Panc1 (cell line): ENCODE measurements around the gene MARVELD3.
"Not testable (repeated sequence)": the region's sequence is repeated elsewhere in the genome, so short reads cannot be mapped to it uniquely, and the experiment has no call there.

Source experiments
- CTCF ChIP-seq: fragments of 450-650 bp; IDR thresholded peaks from 2 replicates; pipeline ENCODE4 v1.5.1; 2017; ENCODE audit warnings: mild to moderate bottlenecking
- POLR2AphosphoS5 ChIP-seq: IDR thresholded peaks from 2 replicates; pipeline ENCODE4 v1.6.1; 2012; ENCODE audit warnings: mild to moderate bottlenecking, low read depth, low read length, moderate library complexity
- SIN3A ChIP-seq: IDR thresholded peaks from 2 replicates; pipeline ENCODE4 v1.6.1; 2012; ENCODE audit warnings: low read depth, mild to moderate bottlenecking, low read length, moderate library complexity, borderline replicate concordance; ENCODE audit not compliant: insufficient read depth
- TCF7L2 ChIP-seq: IDR thresholded peaks from 2 replicates; pipeline ENCODE4 v1.6.1; 2011; ENCODE audit warnings: mild to moderate bottlenecking, low read depth, low read length, inconsistent platforms
- TF ChIP-seq, protein P1 (sequence below), 2 experiments: IDR thresholded peaks; 2 replicates each; pipeline ENCODE4 v1.6.1; 2011 to 2012; ENCODE audit warnings: low read depth in 2 of 2, control low read depth in 1 of 2, low read length in 1 of 2, mild to moderate bottlenecking in 1 of 2, moderate library complexity in 1 of 2; ENCODE audit not compliant: insufficient read depth in 1 of 2

- not testable (repeated sequence) for TF ChIP-seq CTCF, TCF7L2, POLR2AphosphoS5, SIN3A
- TF ChIP-seq, protein P1, sequence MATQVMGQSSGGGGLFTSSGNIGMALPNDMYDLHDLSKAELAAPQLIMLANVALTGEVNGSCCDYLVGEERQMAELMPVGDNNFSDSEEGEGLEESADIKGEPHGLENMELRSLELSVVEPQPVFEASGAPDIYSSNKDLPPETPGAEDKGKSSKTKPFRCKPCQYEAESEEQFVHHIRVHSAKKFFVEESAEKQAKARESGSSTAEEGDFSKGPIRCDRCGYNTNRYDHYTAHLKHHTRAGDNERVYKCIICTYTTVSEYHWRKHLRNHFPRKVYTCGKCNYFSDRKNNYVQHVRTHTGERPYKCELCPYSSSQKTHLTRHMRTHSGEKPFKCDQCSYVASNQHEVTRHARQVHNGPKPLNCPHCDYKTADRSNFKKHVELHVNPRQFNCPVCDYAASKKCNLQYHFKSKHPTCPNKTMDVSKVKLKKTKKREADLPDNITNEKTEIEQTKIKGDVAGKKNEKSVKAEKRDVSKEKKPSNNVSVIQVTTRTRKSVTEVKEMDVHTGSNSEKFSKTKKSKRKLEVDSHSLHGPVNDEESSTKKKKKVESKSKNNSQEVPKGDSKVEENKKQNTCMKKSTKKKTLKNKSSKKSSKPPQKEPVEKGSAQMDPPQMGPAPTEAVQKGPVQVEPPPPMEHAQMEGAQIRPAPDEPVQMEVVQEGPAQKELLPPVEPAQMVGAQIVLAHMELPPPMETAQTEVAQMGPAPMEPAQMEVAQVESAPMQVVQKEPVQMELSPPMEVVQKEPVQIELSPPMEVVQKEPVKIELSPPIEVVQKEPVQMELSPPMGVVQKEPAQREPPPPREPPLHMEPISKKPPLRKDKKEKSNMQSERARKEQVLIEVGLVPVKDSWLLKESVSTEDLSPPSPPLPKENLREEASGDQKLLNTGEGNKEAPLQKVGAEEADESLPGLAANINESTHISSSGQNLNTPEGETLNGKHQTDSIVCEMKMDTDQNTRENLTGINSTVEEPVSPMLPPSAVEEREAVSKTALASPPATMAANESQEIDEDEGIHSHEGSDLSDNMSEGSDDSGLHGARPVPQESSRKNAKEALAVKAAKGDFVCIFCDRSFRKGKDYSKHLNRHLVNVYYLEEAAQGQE (IDR thresholded peaks at IDR 0.05; ENCODE audit: insufficient read depth in 1 of 2, low read depth in 2 of 2, low read length in 1 of 2): not testable (repeated sequence)
Measured at GRCh38 chr16:71614956-71615355, 11.0 kb upstream of the MARVELD3 start.
